ENCODE measurements around the gene TRIM47. TPM values are rescaled to one million over a fixed set of nuclear protein-coding genes. Genes with fewer than 3 reads are reported as not detected.
"Not testable (repeated sequence)": the region's sequence is repeated elsewhere in the genome, so short reads cannot be mapped to it uniquely, and the experiment has no call there.

Gene TRIM47
- total RNA-seq, 1 donor from 2014 or later, result 56.5 TPM

DNA sequence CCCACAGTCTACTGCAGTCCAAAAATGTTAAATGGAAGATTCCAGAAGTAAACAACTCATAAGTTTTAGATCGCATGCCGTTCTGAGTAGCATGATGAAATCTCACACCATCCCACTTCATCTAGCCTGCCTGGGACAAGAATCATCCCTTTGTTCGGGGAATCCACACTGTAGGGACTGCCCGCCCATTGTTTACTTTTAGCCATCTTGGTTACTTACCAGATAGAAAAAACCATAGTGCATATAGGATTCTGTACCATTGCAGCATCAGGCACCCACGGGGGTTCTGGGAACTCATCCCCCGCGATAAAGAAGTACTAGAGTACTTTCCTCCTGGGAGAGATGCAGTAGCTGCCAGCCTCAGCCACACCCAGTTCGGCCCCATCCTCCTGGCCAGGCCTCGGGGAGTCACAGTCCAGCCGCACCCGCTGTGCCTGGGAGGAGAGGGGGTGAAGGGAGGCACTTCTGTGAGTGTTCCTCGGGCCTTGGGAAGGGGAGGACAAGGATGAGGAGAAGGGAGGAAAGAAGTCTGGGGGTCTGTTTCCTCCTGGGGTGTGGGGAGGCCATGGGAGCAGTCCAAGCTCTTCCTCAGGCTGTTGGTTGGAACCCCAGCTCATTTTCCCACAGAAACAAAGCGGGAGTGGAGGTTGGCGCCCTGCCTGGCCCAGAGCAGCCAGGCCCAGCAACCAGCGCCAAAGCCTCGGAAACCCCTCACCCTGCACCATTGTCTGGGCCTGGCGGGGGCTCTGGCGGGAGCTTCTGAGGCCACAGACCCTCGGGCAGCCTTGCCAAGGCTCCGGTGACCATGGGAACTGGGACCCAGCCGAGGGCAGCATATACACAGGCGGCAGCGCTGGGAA lies 8.9 kb downstream of the TRIM47 start:
- no peak overlapping the region for H3K4me3 ChIP-seq (ENCODE audit: low read depth, low read length)
- H3K36me3 ChIP-seq (ENCODE audit: control insufficient read depth, insufficient read depth, low read length), result no peaks in the 10 kb centered on the region
- TF ChIP-seq, protein P1, sequence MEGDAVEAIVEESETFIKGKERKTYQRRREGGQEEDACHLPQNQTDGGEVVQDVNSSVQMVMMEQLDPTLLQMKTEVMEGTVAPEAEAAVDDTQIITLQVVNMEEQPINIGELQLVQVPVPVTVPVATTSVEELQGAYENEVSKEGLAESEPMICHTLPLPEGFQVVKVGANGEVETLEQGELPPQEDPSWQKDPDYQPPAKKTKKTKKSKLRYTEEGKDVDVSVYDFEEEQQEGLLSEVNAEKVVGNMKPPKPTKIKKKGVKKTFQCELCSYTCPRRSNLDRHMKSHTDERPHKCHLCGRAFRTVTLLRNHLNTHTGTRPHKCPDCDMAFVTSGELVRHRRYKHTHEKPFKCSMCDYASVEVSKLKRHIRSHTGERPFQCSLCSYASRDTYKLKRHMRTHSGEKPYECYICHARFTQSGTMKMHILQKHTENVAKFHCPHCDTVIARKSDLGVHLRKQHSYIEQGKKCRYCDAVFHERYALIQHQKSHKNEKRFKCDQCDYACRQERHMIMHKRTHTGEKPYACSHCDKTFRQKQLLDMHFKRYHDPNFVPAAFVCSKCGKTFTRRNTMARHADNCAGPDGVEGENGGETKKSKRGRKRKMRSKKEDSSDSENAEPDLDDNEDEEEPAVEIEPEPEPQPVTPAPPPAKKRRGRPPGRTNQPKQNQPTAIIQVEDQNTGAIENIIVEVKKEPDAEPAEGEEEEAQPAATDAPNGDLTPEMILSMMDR (IDR thresholded peaks at IDR 0.05; ENCODE audit: insufficient read depth, low read length, poor library complexity, severe bottlenecking), result no peak
- no peaks in the 10 kb centered on the region for H3K27me3 ChIP-seq (ENCODE audit: control insufficient read depth, insufficient read depth, low read length)
- DNase-seq (ENCODE audit: low read depth), result no peak

DNA sequence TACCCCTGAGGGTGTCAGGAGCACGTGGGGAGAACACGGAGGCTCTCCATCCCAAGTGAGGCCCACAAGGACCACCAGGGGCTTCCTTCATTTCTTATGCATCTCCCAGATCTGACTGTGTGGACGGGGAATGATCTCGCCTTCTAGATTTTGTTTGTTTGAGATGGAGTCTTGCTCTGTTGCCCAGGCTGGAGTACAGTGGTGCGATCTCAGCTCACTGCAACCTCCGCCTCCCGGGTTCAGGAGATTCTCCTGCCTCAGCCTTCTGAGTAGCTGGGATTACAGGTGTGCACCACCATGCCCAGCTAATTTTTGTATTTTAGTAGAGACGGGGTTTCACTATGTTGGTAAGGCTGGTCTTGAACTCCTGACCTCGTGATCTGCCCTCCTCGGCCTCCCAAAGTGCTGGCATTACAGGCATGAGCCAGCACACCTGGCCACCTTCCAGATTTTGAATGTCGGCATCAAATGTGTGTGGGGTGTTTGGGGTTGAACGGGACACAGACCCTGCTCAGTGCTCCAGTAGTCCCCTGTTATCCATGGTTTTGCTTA lies 9.6 kb downstream of the TRIM47 start:
- not testable (repeated sequence) for H3K36me3 ChIP-seq (ENCODE audit: control insufficient read depth, insufficient read depth, low read length); DNase-seq (ENCODE audit: low read depth); H3K4me3 ChIP-seq (ENCODE audit: low read depth, low read length); H3K27me3 ChIP-seq (ENCODE audit: control insufficient read depth, insufficient read depth, low read length)

- H3K27me3 ChIP-seq (ENCODE audit: control insufficient read depth, insufficient read depth, low read length); H3K36me3 ChIP-seq (ENCODE audit: control insufficient read depth, insufficient read depth, low read length); DNase-seq (ENCODE audit: low read depth); H3K4me3 ChIP-seq (ENCODE audit: low read depth, low read length): not testable (repeated sequence)
Measured at GRCh38 chr17:75865404-75866188, 12.8 kb downstream of the TRIM47 start.

DNA sequence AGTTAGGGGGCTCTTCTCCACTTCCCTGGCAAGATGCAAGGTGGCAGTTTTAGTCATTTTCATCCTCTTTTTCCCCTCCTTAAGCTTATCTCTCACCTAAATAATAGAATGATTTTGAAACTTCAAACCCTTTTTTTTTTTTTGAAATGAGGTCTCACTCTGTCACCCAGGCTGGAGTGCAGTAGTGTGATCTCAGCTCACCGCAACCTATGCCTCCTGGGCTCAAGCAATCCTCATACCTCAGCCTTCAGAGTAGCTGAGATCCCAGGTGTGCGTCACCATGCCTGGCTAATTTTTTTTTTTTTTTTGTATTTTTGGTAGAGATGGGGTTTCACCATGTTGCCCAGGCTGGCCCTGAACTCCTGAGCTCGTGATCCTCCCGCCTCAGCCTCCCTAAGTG lies 13.5 kb downstream of the TRIM47 start:
- H3K36me3 ChIP-seq (ENCODE audit: control insufficient read depth, insufficient read depth, low read length); H3K4me3 ChIP-seq (ENCODE audit: low read depth, low read length); H3K27me3 ChIP-seq (ENCODE audit: control insufficient read depth, insufficient read depth, low read length); DNase-seq (ENCODE audit: low read depth): not testable (repeated sequence)

DNA sequence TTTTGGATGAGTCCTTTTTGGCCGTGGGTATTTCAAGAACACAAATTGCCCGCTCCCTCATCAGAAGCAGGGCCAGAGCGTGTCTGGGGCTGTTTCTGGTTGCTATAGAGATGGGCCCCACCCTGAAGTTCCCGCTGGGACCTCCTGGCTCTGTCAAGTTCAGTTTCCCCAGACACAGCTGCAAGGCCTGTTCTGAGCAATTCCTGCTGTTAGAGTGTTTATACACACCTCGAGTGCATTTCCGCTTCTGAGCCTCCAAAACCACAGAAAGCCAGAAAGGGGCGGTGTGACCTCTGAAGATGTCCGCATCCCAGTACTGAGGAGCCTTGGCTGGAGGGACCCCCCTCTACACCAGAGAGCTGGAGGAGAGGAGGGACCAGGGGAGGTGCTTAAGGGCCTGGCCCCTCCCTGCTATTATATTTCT lies 13.9 kb downstream of the TRIM47 start:
- no peak for DNase-seq (ENCODE audit: low read depth)
- H3K4me3 ChIP-seq (ENCODE audit: low read depth, low read length), result no peak overlapping the region
- TF ChIP-seq, protein P1 (IDR thresholded peaks at IDR 0.05; ENCODE audit: insufficient read depth, low read length, poor library complexity, severe bottlenecking), result no peak
- no peaks in the 10 kb centered on the region for H3K27me3 ChIP-seq (ENCODE audit: control insufficient read depth, insufficient read depth, low read length)
- H3K36me3 ChIP-seq (ENCODE audit: control insufficient read depth, insufficient read depth, low read length), result no peaks in the 10 kb centered on the region

- H3K4me3 ChIP-seq (ENCODE audit: low read depth, low read length), result no peak overlapping the region
- no peak for DNase-seq (ENCODE audit: low read depth)
- no peaks in the 10 kb centered on the region for H3K27me3 ChIP-seq (ENCODE audit: control insufficient read depth, insufficient read depth, low read length)
- TF ChIP-seq, protein P1 (IDR thresholded peaks at IDR 0.05; ENCODE audit: insufficient read depth, low read length, poor library complexity, severe bottlenecking), result no peak
- no peaks in the 10 kb centered on the region for H3K36me3 ChIP-seq (ENCODE audit: control insufficient read depth, insufficient read depth, low read length)
Measured at GRCh38 chr17:75861927-75862317, 16.5 kb downstream of the TRIM47 start.

GRCh38 chr17:75859358-75859757 lies 19.0 kb downstream of the TRIM47 start:
- not testable (repeated sequence) for H3K4me3 ChIP-seq (ENCODE audit: low read depth, low read length); DNase-seq (ENCODE audit: low read depth); H3K36me3 ChIP-seq (ENCODE audit: control insufficient read depth, insufficient read depth, low read length); H3K27me3 ChIP-seq (ENCODE audit: control insufficient read depth, insufficient read depth, low read length)

Data from kidney epithelial cell (primary cell).